HCT116 (cell line): ENCODE results near the gene TEAD2. TPM values are rescaled to one million over a fixed set of nuclear protein-coding genes. Genes with fewer than 3 reads are reported as not detected.

Experiments used
- ATAC-seq: fragments of 200-7000 bp; cut with Tn5 transposase; 2 replicates; pipeline ENCODE4 v1.9.1; 2020; ENCODE audit warnings: mild to moderate bottlenecking, moderate library complexity
- BruUV-seq: library from RNA; stranded (reverse); fragments of 400-500 nt; replicated peaks from 2 replicates; lab custom pipeline; 2021; lab: Mats Ljungman, UMichigan
- CTCF ChIA-PET: fragments of 300-600 bp; sonication (Branson Sonifier 250); formaldehyde crosslinking; loops from one replicate; lab custom pipeline; 2021; ENCODE audit warnings: antibody characterized with exemption; lab: Charles Lee
- POLR2A ChIA-PET: fragments of 300-600, 350-600 bp; sonication (Branson Sonifier 250); formaldehyde crosslinking; loops from one replicate; lab custom pipeline; 2021; ENCODE audit warnings: antibody characterized with exemption; lab: Charles Lee
- RAD21 ChIA-PET, 2 experiments: fragments of 300-600 bp; sonication (Branson Sonifier 250); formaldehyde crosslinking; loops; one replicate each; lab custom pipeline; 2023; ENCODE audit warnings: low total read pairs in 2 of 2; ENCODE audit not compliant: uncharacterized antibody in 2 of 2, unreplicated experiment in 2 of 2, low non-redundant PET in 1 of 2; lab: Charles Lee
- DNase-seq: peaks from one replicate; pipeline ENCODE4 v3.0.0-alpha.2; 2010; ENCODE audit warnings: low read depth, low spot score
- H2AFZ ChIP-seq: fragments of 200-600 bp; shearing (Covaris generic), sonication (generic); 2 replicates; pipeline ENCODE4 v1.6.1; 2017; ENCODE audit warnings: low read depth, mixed run types, mixed read lengths, antibody characterized with exemption, low read length; ENCODE audit not compliant: poor library complexity, severe bottlenecking
- H3K27ac ChIP-seq: 2 replicates; pipeline ENCODE4 v1.5.1; 2012; ENCODE audit warnings: low read depth, low read length
- H3K27me3 ChIP-seq: fragments of 200-600 bp; sonication (generic); 2 replicates; pipeline ENCODE4 v1.6.1; 2016; ENCODE audit warnings: mixed run types, low read length, mixed read lengths; ENCODE audit not compliant: insufficient read depth
- H3K36me3 ChIP-seq, 2 experiments: fragments of 200-500 bp in 1 of 2; fragments of 200-600 bp in 1 of 2; sonication (Bioruptor generic) in 1 of 2; sonication (generic) in 1 of 2; 2 replicates each; pipeline versions ENCODE4 v1.5.1 to v1.6.1; 2014 to 2016; ENCODE audit warnings: low read length in 2 of 2, inconsistent platforms in 1 of 2, mixed read lengths in 1 of 2, mixed run types in 1 of 2; ENCODE audit not compliant: insufficient read depth in 2 of 2, control insufficient read depth in 1 of 2
- H3K4me1 ChIP-seq, 2 experiments: fragments of 200-600 bp in 1 of 2; sonication (generic) in 1 of 2; 2 replicates each; pipeline versions ENCODE4 v1.5.1 to v1.6.1; 2012 to 2017; ENCODE audit warnings: low read length in 2 of 2, inconsistent platforms in 1 of 2, mild to moderate bottlenecking in 1 of 2, mixed read lengths in 1 of 2, mixed run types in 1 of 2, moderate library complexity in 1 of 2; ENCODE audit not compliant: insufficient read depth in 2 of 2, control insufficient read depth in 1 of 2
- H3K4me2 ChIP-seq: fragments of 200-600 bp; sonication (generic); 2 replicates; pipeline ENCODE4 v1.6.1; 2017; ENCODE audit warnings: mixed run types, low read length, mixed read lengths
- H3K4me3 ChIP-seq, 2 experiments: fragments of 200-600 bp in 1 of 2; sonication (generic) in 1 of 2; replicated peaks in 1 of 2; 2 replicates each; pipeline ENCODE4 v1.5.1; 2011 to 2016; ENCODE audit warnings: low read length in 2 of 2, control low read depth in 1 of 2, low read depth in 1 of 2, mild to moderate bottlenecking in 1 of 2, mixed read lengths in 1 of 2, mixed run types in 1 of 2
- H3K79me2 ChIP-seq: fragments of 200-600 bp; sonication (generic); 2 replicates; pipeline ENCODE4 v1.6.1; 2017; ENCODE audit warnings: mild to moderate bottlenecking, mixed run types, low read length, moderate library complexity, mixed read lengths; ENCODE audit not compliant: insufficient read depth
- H3K9ac ChIP-seq: fragments of 200-600 bp; sonication (generic); 2 replicates; pipeline ENCODE4 v1.6.1; 2016; ENCODE audit warnings: low read length, mixed read lengths
- H3K9me2 ChIP-seq: fragments of 200-600 bp; sonication (generic), shearing (Covaris generic); 2 replicates; pipeline ENCODE4 v1.6.1; 2017; ENCODE audit warnings: mixed run types, mild to moderate bottlenecking, moderate library complexity; ENCODE audit not compliant: insufficient read depth
- H3K9me3 ChIP-seq, 2 experiments: fragments of 200-500 bp in 1 of 2; fragments of 200-600 bp in 1 of 2; sonication (Bioruptor generic) in 1 of 2; sonication (generic) in 1 of 2; 2 replicates each; pipeline ENCODE4 v1.6.1; 2014 to 2017; ENCODE audit warnings: low read length in 2 of 2, mixed read lengths in 2 of 2, inconsistent platforms in 1 of 2, low read depth in 1 of 2, mild to moderate bottlenecking in 1 of 2, mixed run types in 1 of 2, moderate library complexity in 1 of 2; ENCODE audit not compliant: control insufficient read depth in 1 of 2, insufficient read depth in 1 of 2
- H4K20me1 ChIP-seq: fragments of 200-600 bp; sonication (generic), shearing (Covaris generic); 2 replicates; pipeline ENCODE4 v1.6.1; 2017; ENCODE audit warnings: mixed run types, mild to moderate bottlenecking, moderate library complexity; ENCODE audit not compliant: insufficient read depth
- ATF3 ChIP-seq: IDR thresholded peaks from 2 replicates; pipeline ENCODE4 v1.6.1; 2012
- CBX3 ChIP-seq: IDR thresholded peaks from 2 replicates; pipeline ENCODE4 v1.6.1; 2012; ENCODE audit warnings: low read depth
- CEBPB ChIP-seq: IDR thresholded peaks from 2 replicates; pipeline ENCODE4 v1.6.1; 2012; ENCODE audit warnings: low read depth
- CTCF ChIP-seq, 3 experiments: fragments of 200-600 bp in 1 of 3; sonication (generic) in 1 of 3; IDR thresholded peaks in 2 of 3; conservative IDR thresholded peaks in 1 of 3; 2 replicates each; pipeline ENCODE4 v1.5.1; 2012 to 2017; ENCODE audit warnings: low read depth in 2 of 3, low read length in 2 of 3, antibody characterized with exemption in 1 of 3, borderline replicate concordance in 1 of 3, control low read depth in 1 of 3, mild to moderate bottlenecking in 1 of 3, mixed read lengths in 1 of 3, mixed run types in 1 of 3, moderate library complexity in 1 of 3; ENCODE audit not compliant: insufficient read depth in 1 of 3
- EGR1 ChIP-seq: IDR thresholded peaks from 2 replicates; pipeline ENCODE4 v1.6.1; 2012; ENCODE audit warnings: low read depth
- EZH2 ChIP-seq: fragments of 200-600 bp; sonication (generic); IDR thresholded peaks from 2 replicates; pipeline ENCODE4 v1.6.1; 2017; ENCODE audit warnings: antibody characterized with exemption, mixed run types
- EZH2phosphoT487 ChIP-seq: fragments of 200-600 bp; IDR thresholded peaks from 2 replicates; pipeline ENCODE4 v1.6.1; 2018; ENCODE audit warnings: antibody characterized with exemption, borderline replicate concordance
- POLR2A ChIP-seq: IDR thresholded peaks from 2 replicates; pipeline ENCODE4 v1.7.0; 2011; ENCODE audit warnings: borderline replicate concordance; ENCODE audit not compliant: insufficient read depth, insufficient read length; ENCODE audit errors: extremely low read depth
- POLR2AphosphoS5 ChIP-seq: IDR thresholded peaks from 2 replicates; pipeline ENCODE4 v1.6.1; 2011; ENCODE audit warnings: mild to moderate bottlenecking, low read depth, low read length, moderate library complexity
- REST ChIP-seq: IDR thresholded peaks from 2 replicates; pipeline ENCODE4 v1.6.1; 2012; ENCODE audit warnings: low read depth
- SIN3A ChIP-seq: IDR thresholded peaks from 2 replicates; pipeline ENCODE4 v1.6.1; 2012; ENCODE audit warnings: low read depth
- SRF ChIP-seq: IDR thresholded peaks from 2 replicates; pipeline ENCODE4 v1.6.1; 2012; ENCODE audit warnings: low read depth
- TCF7L2 ChIP-seq: IDR thresholded peaks from 2 replicates; pipeline ENCODE4 v1.7.0; 2011; ENCODE audit warnings: borderline replicate concordance, inconsistent platforms; ENCODE audit not compliant: insufficient read depth, insufficient read length; ENCODE audit errors: extremely low read depth
- ZFX ChIP-seq: fragments of 450-650 bp; IDR thresholded peaks from 2 replicates; pipeline ENCODE4 v1.6.1; 2017
- ZNF274 ChIP-seq: fragments of 200-500 bp; sonication (Bioruptor generic); IDR thresholded peaks from 2 replicates; pipeline ENCODE4 v1.6.1; 2014; ENCODE audit warnings: mild to moderate bottlenecking, low read depth, low read length, inconsistent platforms
- intact Hi-C: fragments of 100-400 bp; cut with micrococcal nuclease; formaldehyde crosslinking; loops from 2 replicates; pipeline ENCODE4 v1.10.0; 2022
- total RNA-seq: library from RNA; stranded (reverse); gene quantifications from one replicate; pipeline ENCODE4 v1.2.1, GENCODE V29; 2021; ENCODE audit not compliant: unreplicated experiment

The TEAD2 gene
- total RNA-seq, 1 experiment from 2014 or later = 31.9 TPM

DNA sequence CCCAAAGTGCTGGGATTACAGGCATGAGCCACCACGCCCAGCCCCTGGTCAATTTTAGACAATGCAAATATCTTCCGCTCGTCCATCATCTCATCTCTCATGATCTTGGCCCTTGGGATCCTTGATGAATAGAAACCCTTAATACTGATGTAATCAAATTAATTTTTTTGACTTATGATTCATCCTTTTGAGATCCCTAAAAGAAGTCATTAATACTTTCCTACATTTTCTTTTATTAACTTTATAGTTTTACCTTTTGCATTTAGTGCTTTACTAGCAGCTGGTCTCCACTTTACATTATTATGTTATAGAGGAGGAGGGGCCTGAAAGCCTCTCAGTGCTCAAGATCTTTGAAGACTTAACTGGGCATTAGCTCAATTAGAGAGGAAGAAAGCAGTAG is 18.2 kb upstream of the TEAD2 start:
- Histone ChIP-seq H3K79me2 (no peaks in the 10 kb centered on the region), H3K27me3 (no peaks in the 10 kb centered on the region), H4K20me1 (no peaks in the 10 kb centered on the region), H3K27ac (no peak overlapping the region), H3K9ac (no peak overlapping the region), H3K4me1 (no peaks in the 10 kb centered on the region), H3K9me3 (peaks cover 6 to 7% of the 10 kb centered on the region in 2 experiments), H3K36me3 (no peaks in the 10 kb centered on the region), H2AFZ (no peak overlapping the region), H3K4me3 (no peak overlapping the region), H3K4me2 (no peak overlapping the region), H3K9me2 (no peaks in the 10 kb centered on the region)
- no peak for ATAC-seq
- CTCF ChIA-PET = interaction anchor here (0.9 kb wide), 1 partner anchor 11 kb away, joined by 3 read pairs; no protein-coding TSS in a partner anchor
- TF ChIP-seq CTCF (IDR thresholded peaks at IDR 0.05 in 2 of 3, conservative IDR thresholded peaks at IDR 0.05 in 1 of 3; ENCODE audit: borderline replicate concordance in 1 of 3, insufficient read depth in 1 of 3, low read depth in 2 of 3, low read length in 2 of 3) (no peak), EZH2 (no peak), CEBPB (no peak)
- intact Hi-C loops = no loop called here
- POLR2A ChIA-PET = no interaction called here
- RAD21 ChIA-PET = no interaction called here
- BruUV-seq = no TSS peak
- no peak for DNase-seq

GRCh38 chr19:49378512-49378911 is 16.3 kb upstream of the TEAD2 start:
- RAD21 ChIA-PET = no interaction called here
- ATAC-seq (no peak), DNase-seq (no peak)
- no peaks in the 10 kb centered on the region for H3K9me2 ChIP-seq
- no peak overlapping the region for H3K27ac ChIP-seq
- H3K36me3 ChIP-seq = no peaks in the 10 kb centered on the region
- H3K79me2 ChIP-seq = no peaks in the 10 kb centered on the region
- peaks cover 6 to 7% of the 10 kb centered on the region in 2 experiments for H3K9me3 ChIP-seq
- TF ChIP-seq EGR1 (no peak), SRF (no peak), ATF3 (no peak), EZH2phosphoT487 (no peak), ZNF274 (no peak), POLR2A (no peak), POLR2AphosphoS5 (no peak), REST (no peak), ZFX (no peak), SIN3A (no peak), TCF7L2 (no peak), CBX3 (no peak)
- no peaks in the 10 kb centered on the region for H3K27me3 ChIP-seq
- no peaks in the 10 kb centered on the region for H4K20me1 ChIP-seq
- BruUV-seq = no TSS peak
- H3K9ac ChIP-seq = no peak overlapping the region
- no peaks in the 10 kb centered on the region for H3K4me1 ChIP-seq
- intact Hi-C loops = no loop called here
- H2AFZ ChIP-seq = no peak overlapping the region
- no peak overlapping the region for H3K4me2 ChIP-seq
- CTCF ChIA-PET = interaction anchor here (1.1 kb wide), 1 partner anchor 11 kb away, joined by 3 read pairs; no protein-coding TSS in a partner anchor
- H3K4me3 ChIP-seq = no peak overlapping the region
- POLR2A ChIA-PET = no interaction called here
